K562 (cell line): ENCODE results near the gene SNAPC3. TPM values are rescaled to one million over a fixed set of nuclear protein-coding genes. Genes with fewer than 3 reads are reported as not detected.

Experiments used
- ATAC-seq: fragments of 200-7000 bp; cut with Tn5 transposase; 3 replicates; pipeline ENCODE4 v1.9.1; 2020; ENCODE audit warnings: moderate library complexity
- BruUV-seq: library from RNA; stranded (reverse); fragments of 400-500 nt; replicated peaks from 2 replicates; lab custom pipeline; 2021; lab: Mats Ljungman, UMichigan
- CTCF ChIA-PET: fragments of 300-600 bp; formaldehyde crosslinking; extraction: SDS; loops from one replicate; lab custom pipeline; 2021; ENCODE audit warnings: low intra/inter-chr PET ratio; lab: Yijun Ruan, JAX
- POLR2A ChIA-PET: fragments of 300-600, 350-650 bp; sonication (Branson Sonifier 250); formaldehyde crosslinking; extraction: SDS; loops from one replicate; lab custom pipeline; 2021; ENCODE audit warnings: antibody characterized with exemption, inconsistent platforms; lab: Yijun Ruan, JAX
- DNase-seq, 4 experiments: peaks; one replicate each; pipeline versions ENCODE4 v3.0.0 to v3.0.0-alpha.2; 2011 to 2018; ENCODE audit warnings: low spot score in 3 of 4, mixed read lengths in 3 of 4; ENCODE audit errors: extremely low read depth in 1 of 4
- FAIRE-seq: peaks from 2 replicates; lab custom pipeline; 2011; peaks lifted over from hg19 to GRCh38; lab: Jason Lieb, UNC
- H2AFZ ChIP-seq: 2 replicates; pipeline ENCODE4 v1.6.0; 2011; ENCODE audit warnings: low read depth, low read length, control low read depth, inconsistent platforms
- H3K27ac ChIP-seq: fragments of 200-600 bp; 3 replicates; pipeline ENCODE4 v1.8.0; 2011; ENCODE audit warnings: low read depth, mild to moderate bottlenecking, control low read depth, inconsistent platforms, low read length, moderate library complexity, mixed read lengths; ENCODE audit errors: extremely low read depth
- H3K27me3 ChIP-seq, 2 experiments: fragments of 300-600 bp in 1 of 2; 2 replicates in 1 of 2; 3 replicates in 1 of 2; pipeline versions ENCODE4 v1.6.0 to v1.8.0; 2011; ENCODE audit warnings: inconsistent platforms in 2 of 2, low read length in 2 of 2, mild to moderate bottlenecking in 1 of 2, mixed read lengths in 1 of 2, moderate library complexity in 1 of 2; ENCODE audit not compliant: control insufficient read depth in 2 of 2, insufficient read depth in 2 of 2
- H3K36me3 ChIP-seq: fragments of 300-600 bp; 3 replicates; pipeline ENCODE4 v1.8.0; 2011; ENCODE audit warnings: mild to moderate bottlenecking, low read length, inconsistent platforms; ENCODE audit not compliant: control insufficient read depth, insufficient read depth
- H3K4me1 ChIP-seq, 2 experiments: fragments of 200-600 bp in 1 of 2; replicated peaks in 1 of 2; 2 replicates in 1 of 2; 3 replicates in 1 of 2; pipeline versions ENCODE4 v1.5.1 to v1.8.0; 2011; ENCODE audit warnings: inconsistent platforms in 2 of 2, low read length in 2 of 2, mild to moderate bottlenecking in 1 of 2, mixed read lengths in 1 of 2, moderate library complexity in 1 of 2; ENCODE audit not compliant: control insufficient read depth in 2 of 2, insufficient read depth in 2 of 2
- H3K4me2 ChIP-seq: 2 replicates; pipeline ENCODE4 v1.6.1; 2011; ENCODE audit warnings: low read length, control low read depth, inconsistent platforms, mixed read lengths; ENCODE audit not compliant: insufficient read depth
- H3K4me3 ChIP-seq: fragments of 200-600 bp; sonication (generic), shearing (Covaris generic); 2 replicates; pipeline ENCODE4 v1.5.1; 2016; ENCODE audit warnings: control low read depth, inconsistent platforms
- H3K79me2 ChIP-seq: fragments of 200-600 bp; 3 replicates; pipeline ENCODE4 v1.8.0; 2011; ENCODE audit warnings: low read length, inconsistent platforms; ENCODE audit not compliant: control insufficient read depth, insufficient read depth
- H3K9ac ChIP-seq, 2 experiments: 2 replicates each; pipeline versions ENCODE4 v1.6.0 to v1.6.1; 2011; ENCODE audit warnings: low read depth in 2 of 2, low read length in 2 of 2, control low read depth in 1 of 2, inconsistent platforms in 1 of 2, mild to moderate bottlenecking in 1 of 2, mixed read lengths in 1 of 2; ENCODE audit not compliant: insufficient read depth in 1 of 2
- H3K9me1 ChIP-seq: one replicate; pipeline ENCODE4 v1.6.0; 2011; ENCODE audit warnings: inconsistent platforms, mild to moderate bottlenecking, low read length, moderate library complexity; ENCODE audit not compliant: control insufficient read depth, insufficient read depth
- H3K9me3 ChIP-seq: replicated peaks from 2 replicates; pipeline ENCODE4 v1.5.1; 2011; ENCODE audit warnings: low read depth, low read length, inconsistent platforms; ENCODE audit not compliant: control insufficient read depth, insufficient read depth
- H4K20me1 ChIP-seq: replicated peaks from 2 replicates; pipeline ENCODE4 v1.6.1; 2011; ENCODE audit warnings: low read length, inconsistent platforms, mixed read lengths; ENCODE audit not compliant: control insufficient read depth, insufficient read depth
- CEBPG ChIP-seq, 3 experiments: fragments of 200-800 bp in 1 of 3; sonication (Bioruptor generic) in 1 of 3; sonication (generic) in 1 of 3; formaldehyde crosslinking in 1 of 3; IDR thresholded peaks in 2 of 3; conservative IDR thresholded peaks in 1 of 3; 2 replicates each; pipeline versions ENCODE4 v1.6.1 to v1.8.0; 2016 to 2022; ENCODE audit warnings: missing compliant biosample characterization in 2 of 3, missing genetic modification characterization in 2 of 3, mild to moderate bottlenecking in 1 of 3, missing genetic modification reagents in 1 of 3
- KLF1 ChIP-seq: fragments of 450-650 bp; IDR thresholded peaks from 2 replicates; pipeline ENCODE4 v1.6.1; 2016; ENCODE audit warnings: missing genetic modification characterization, missing compliant biosample characterization
- NCOA4 ChIP-seq: fragments of 450-650 bp; IDR thresholded peaks from 2 replicates; pipeline ENCODE4 v1.6.1; 2018; ENCODE audit warnings: mild to moderate bottlenecking; ENCODE audit not compliant: partially characterized antibody
- POLR2G ChIP-seq: fragments of 200-400 bp; formaldehyde crosslinking; IDR thresholded peaks from 2 replicates; pipeline ENCODE4 v1.6.1; 2017; ENCODE audit warnings: low read depth, mild to moderate bottlenecking, antibody characterized with exemption, low read length, moderate library complexity
- ZKSCAN1 ChIP-seq: fragments of 150-350 bp; IDR thresholded peaks from 2 replicates; pipeline ENCODE4 v1.6.1; 2016; ENCODE audit warnings: low read depth, low read length
- ZNF586 ChIP-seq: fragments of 450-650 bp; formaldehyde crosslinking; conservative IDR thresholded peaks from 2 replicates; pipeline ENCODE4 v1.4.0; 2020; ENCODE audit warnings: mild to moderate bottlenecking, moderate library complexity
- WGBS: fragments of 100-300 bp; shearing (Covaris generic); methylation state at CpG from one replicate; pipeline ENCODE4 v1.1.6; 2016; ENCODE audit warnings: low coverage, mixed read lengths; ENCODE audit not compliant: insufficient coverage; ENCODE audit errors: missing lambda C conversion rate; 5-methylcytosine and 5-hydroxymethylcytosine counted together
- in situ Hi-C: fragments of 300-500 bp; cut with MboI; formaldehyde crosslinking; loops from 4 replicates; pipeline ENCODE4 v1.15.0; 2018; ENCODE audit warnings: inconsistent platforms, mixed read lengths
- intact Hi-C: fragments of 100-400 bp; cut with micrococcal nuclease; formaldehyde crosslinking; loops from 2 replicates; pipeline ENCODE4 v1.14.2; 2022
- polyA plus RNA-seq, 8 experiments: library from polyadenylated mRNA; depleted of rRNA in 4 of 8; stranded (reverse) in 5 of 8; unstranded in 3 of 8; fragments of >200 nt; fragmentation: Nextera tagmentation in 2 of 8; fragmentation: Illumina TruSeq in 1 of 8; extraction: Ambion mirVana in 2 of 8; extraction: Trizol in 1 of 8; gene quantifications; 2 replicates each; pipeline versions ENCODE4 v1.2.1 to v1.2.3, GENCODE V29; 2011 to 2014; ENCODE audit warnings: inconsistent platforms in 1 of 8, missing spikeins in 1 of 8
- total RNA-seq, 7 experiments: library from RNA; depleted of rRNA in 6 of 7; stranded (reverse); fragments of >200 nt in 6 of 7; fragmentation: Illumina TruSeq in 2 of 7; extraction: Trizol in 2 of 7; gene quantifications; 2 replicates each; pipeline versions ENCODE4 v1.2.1 to v1.2.3, GENCODE V29; 2011 to 2021; ENCODE audit warnings: low replicate concordance in 1 of 7

The SNAPC3 gene
- total and polyA plus RNA-seq, 9 of the 15 experiments (the other 6 are each of a cell fraction or from before 2014, with no cell fraction given) = 2.3 to 38.9 (median 19.8) TPM

DNA sequence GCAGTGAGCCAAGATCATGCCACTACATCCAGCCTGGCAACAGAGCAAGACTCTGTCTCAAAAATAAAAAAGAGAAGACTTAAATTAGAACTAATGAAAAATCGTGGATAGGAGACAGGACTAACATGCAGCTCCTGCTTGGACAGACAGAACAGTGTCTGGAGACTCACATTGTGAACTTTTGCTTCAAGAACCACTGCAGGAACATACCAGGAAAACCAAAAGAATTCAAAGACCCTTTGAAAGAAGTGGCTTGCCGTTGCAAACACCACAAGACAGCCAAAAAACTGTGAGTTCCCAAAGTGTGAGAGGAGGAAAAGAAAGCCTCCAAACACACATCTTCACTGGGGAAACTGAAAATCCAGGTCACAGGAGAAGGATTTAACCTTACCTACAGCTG is 48.8 kb upstream of the SNAPC3 start:
- ATAC-seq (no peak), FAIRE-seq (no peak), DNase-seq (no peak)
- H3K4me3 ChIP-seq = no peak overlapping the region
- no peak overlapping the region for H3K9ac ChIP-seq
- TF ChIP-seq POLR2G (no peak), ZKSCAN1 (no peak), ZNF586 (no peak), NCOA4 (no peak), KLF1 (no peak), CEBPG (CRISPR knock-in tag; IDR thresholded peaks at IDR 0.05) (no peak), CEBPG (tag; conservative IDR thresholded peaks at IDR 0.05 in 1 of 2, IDR thresholded peaks at IDR 0.05 in 1 of 2) (no peak)
- ChIA-PET CTCF (no interaction called here), POLR2A (no interaction called here)
- no peaks in the 10 kb centered on the region; a peak in 1 of 5 replicates for H3K4me1 ChIP-seq
- BruUV-seq = no TSS peak
- H3K4me2 ChIP-seq = no peak overlapping the region
- no peaks in the 10 kb centered on the region for H3K9me3 ChIP-seq
- H3K27me3 ChIP-seq = no peaks in the 10 kb centered on the region
- intact Hi-C loops = no loop called here
- peak overlapping the region; percentile 55; the same call in 1 of the 2 replicates for H2AFZ ChIP-seq
- H4K20me1 ChIP-seq = no peaks in the 10 kb centered on the region
- peak overlapping the region; percentile 15; the same call in 1 of the 3 replicates for H3K27ac ChIP-seq
- no peaks in the 10 kb centered on the region for H3K79me2 ChIP-seq
- WGBS = 23% methylated on average over 2 of the region's 2 CpGs
- no peaks in the 10 kb centered on the region for H3K36me3 ChIP-seq
- in situ Hi-C loops = no loop called here
- no peaks in the 10 kb centered on the region for H3K9me1 ChIP-seq
